Prostate gland (tissue), 2 donors: ENCODE data around the gene ZNF740. TPM values are rescaled to one million over a fixed set of nuclear protein-coding genes. Genes with fewer than 3 reads are reported as not detected.

Source experiments
- DNase-seq: peaks from one replicate; pipeline ENCODE4 v3.0.0-alpha.2; 2019; ENCODE audit warnings: low spot score
- H3K27ac ChIP-seq, 2 donors: fragments of 200-600 bp; sonication (generic); 2 replicates each; pipeline ENCODE4 v1.5.1; 2017 to 2019
- H3K27me3 ChIP-seq: fragments of 200-600 bp; sonication (generic); replicated peaks from 2 replicates; pipeline ENCODE4 v1.5.1; 2019; ENCODE audit not compliant: insufficient read depth
- H3K36me3 ChIP-seq, 2 donors: fragments of 200-600 bp; sonication (generic); 1 replicate in 1 of 2; 2 replicates in 1 of 2; pipeline versions ENCODE4 v1.5.1 to v1.8.1; 2017 to 2019
- H3K4me1 ChIP-seq: fragments of 200-600 bp; sonication (generic); replicated peaks from 2 replicates; pipeline ENCODE4 v1.5.1; 2019
- H3K4me3 ChIP-seq, 2 donors: fragments of 200-600 bp; sonication (generic); 2 replicates each; pipeline ENCODE4 v1.5.1; 2017 to 2019
- H3K9me3 ChIP-seq: fragments of 200-600 bp; sonication (generic); 2 replicates; pipeline ENCODE4 v1.5.1; 2017
- POLR2A ChIP-seq: fragments of 450-650 bp; IDR thresholded peaks from one replicate; pipeline ENCODE4 v1.6.1; 2016; ENCODE audit warnings: antibody characterized with exemption, mild to moderate bottlenecking
- POLR2AphosphoS5 ChIP-seq: sonication (generic); formaldehyde crosslinking; IDR thresholded peaks from one replicate; pipeline ENCODE4 v1.6.1; 2017; ENCODE audit warnings: antibody characterized with exemption
- WGBS: methylation state at CpG from one replicate; pipeline ENCODE4 v1.1.5; 2018; 5-methylcytosine and 5-hydroxymethylcytosine counted together
- intact Hi-C: fragments of 100-400 bp; cut with DNase I; formaldehyde crosslinking; loops from one replicate; pipeline ENCODE4 v1.14.2; 2022
- total RNA-seq, 2 donors: library from RNA; depleted of rRNA; stranded (reverse); fragments of >200 nt; gene quantifications; one replicate each; pipeline ENCODE4 v1.1.0, GENCODE V29; 2016
- TF ChIP-seq, protein P1 (sequence below), 4 experiments: fragments of 200-600 bp in 2 of 4; fragments of 450-650 bp in 2 of 4; sonication (generic) in 2 of 4; IDR thresholded peaks; 1 replicate in 3 of 4; 2 replicates in 1 of 4; pipeline ENCODE4 v1.5.1; 2016 to 2019; ENCODE audit warnings: antibody characterized with exemption in 4 of 4, mild to moderate bottlenecking in 2 of 4, moderate library complexity in 2 of 4

The ZNF740 gene
- total RNA-seq, 2 donors from 2014 or later, result 17.0 to 19.1 TPM

DNA sequence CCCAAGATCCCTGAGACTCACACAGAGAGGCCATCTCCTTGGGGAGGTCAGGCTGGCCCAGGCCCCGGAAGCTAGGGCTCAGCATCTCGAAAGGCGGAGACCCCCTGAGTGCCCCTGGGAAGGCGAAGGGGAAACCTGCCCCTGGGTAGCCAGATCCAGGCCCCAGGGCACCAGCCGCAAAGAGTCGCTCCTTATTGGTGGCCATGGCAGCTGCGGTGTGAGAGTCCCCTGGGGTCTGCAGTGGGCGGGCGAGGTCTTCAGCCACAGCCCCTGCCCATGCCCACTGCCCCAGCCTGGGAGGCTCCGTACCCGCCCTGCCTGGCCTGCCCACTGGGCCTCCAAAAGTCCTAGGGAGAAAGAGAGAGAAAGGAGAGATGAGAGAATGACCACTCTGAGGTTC lies 46.8 kb downstream of the ZNF740 start:
- H3K27me3 ChIP-seq, result no peaks in the 10 kb centered on the region
- no peak overlapping the region for H3K4me3 ChIP-seq
- 93% methylated on average over 11 of the region's 11 CpGs for WGBS
- DNase-seq, result no peak
- intact Hi-C loops, result no loop called here
- H3K9me3 ChIP-seq, result no peaks in the 10 kb centered on the region
- H3K4me1 ChIP-seq, result peaks cover 30% of the 10 kb centered on the region
- no peak for TF ChIP-seq POLR2A
- no peak for TF ChIP-seq POLR2AphosphoS5
- TF ChIP-seq, protein P1, sequence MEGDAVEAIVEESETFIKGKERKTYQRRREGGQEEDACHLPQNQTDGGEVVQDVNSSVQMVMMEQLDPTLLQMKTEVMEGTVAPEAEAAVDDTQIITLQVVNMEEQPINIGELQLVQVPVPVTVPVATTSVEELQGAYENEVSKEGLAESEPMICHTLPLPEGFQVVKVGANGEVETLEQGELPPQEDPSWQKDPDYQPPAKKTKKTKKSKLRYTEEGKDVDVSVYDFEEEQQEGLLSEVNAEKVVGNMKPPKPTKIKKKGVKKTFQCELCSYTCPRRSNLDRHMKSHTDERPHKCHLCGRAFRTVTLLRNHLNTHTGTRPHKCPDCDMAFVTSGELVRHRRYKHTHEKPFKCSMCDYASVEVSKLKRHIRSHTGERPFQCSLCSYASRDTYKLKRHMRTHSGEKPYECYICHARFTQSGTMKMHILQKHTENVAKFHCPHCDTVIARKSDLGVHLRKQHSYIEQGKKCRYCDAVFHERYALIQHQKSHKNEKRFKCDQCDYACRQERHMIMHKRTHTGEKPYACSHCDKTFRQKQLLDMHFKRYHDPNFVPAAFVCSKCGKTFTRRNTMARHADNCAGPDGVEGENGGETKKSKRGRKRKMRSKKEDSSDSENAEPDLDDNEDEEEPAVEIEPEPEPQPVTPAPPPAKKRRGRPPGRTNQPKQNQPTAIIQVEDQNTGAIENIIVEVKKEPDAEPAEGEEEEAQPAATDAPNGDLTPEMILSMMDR (IDR thresholded peaks at IDR 0.05), result no peak
- no peaks in the 10 kb centered on the region for H3K36me3 ChIP-seq
- no peak overlapping the region for H3K27ac ChIP-seq

DNA sequence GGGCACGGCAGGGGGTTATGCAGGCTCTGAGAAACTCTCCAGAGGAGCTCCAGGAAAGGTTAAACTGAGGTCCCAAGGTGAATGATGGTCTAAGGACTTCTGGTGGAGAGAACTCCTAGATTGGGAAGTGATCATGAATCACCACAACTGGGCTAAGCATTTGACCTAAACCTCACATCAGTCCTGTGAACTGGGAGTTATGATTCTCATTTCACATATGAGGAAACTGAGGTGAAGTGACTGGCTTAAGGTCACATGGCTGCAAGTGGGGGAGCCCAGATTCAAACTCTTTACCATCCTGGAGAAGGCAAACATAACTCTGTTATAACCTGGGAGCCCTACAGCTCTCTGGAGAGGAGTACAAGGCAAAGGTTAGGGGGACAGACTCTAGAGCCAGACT lies 47.3 kb downstream of the ZNF740 start:
- intact Hi-C loops, result no loop called here
- WGBS, result 82% methylated on average over 1 of the region's 1 CpG
- Histone ChIP-seq H3K27me3 (no peaks in the 10 kb centered on the region), H3K9me3 (no peaks in the 10 kb centered on the region), H3K27ac (no peak overlapping the region), H3K4me3 (no peak overlapping the region), H3K36me3 (no peaks in the 10 kb centered on the region), H3K4me1 (peaks cover 35% of the 10 kb centered on the region)
- no peak for DNase-seq
- TF ChIP-seq POLR2AphosphoS5, result no peak
- TF ChIP-seq POLR2A, result no peak
- TF ChIP-seq, protein P1 (IDR thresholded peaks at IDR 0.05), result no peak

DNA sequence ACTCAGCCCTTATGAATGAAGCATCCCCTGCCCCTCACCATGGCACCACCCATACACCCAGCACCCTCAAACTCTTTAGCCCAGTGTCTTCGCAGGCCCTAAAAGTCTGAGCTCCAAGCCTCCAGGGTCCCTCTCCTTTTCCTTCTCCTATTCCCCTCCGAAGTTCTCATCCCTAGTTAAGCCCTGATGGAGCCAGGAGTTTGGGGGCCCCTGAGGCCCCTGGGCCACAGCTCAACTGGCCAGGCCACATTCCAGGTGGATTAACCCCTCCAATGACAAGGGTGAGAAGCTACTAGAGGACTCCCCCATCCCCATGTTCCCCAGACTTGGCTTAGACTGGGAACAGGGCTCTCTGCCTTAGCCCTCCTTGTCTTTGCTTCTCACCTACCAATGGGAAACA lies 48.9 kb downstream of the ZNF740 start:
- no peaks in the 10 kb centered on the region for H3K27me3 ChIP-seq
- intact Hi-C loops, result no loop called here
- 85% methylated on average over 2 of the region's 2 CpGs for WGBS
- H3K27ac ChIP-seq, result peak overlapping the region; percentile 83 to 89
- H3K4me1 ChIP-seq, result peaks cover 24% of the 10 kb centered on the region
- H3K36me3 ChIP-seq, result no peaks in the 10 kb centered on the region
- no peak overlapping the region for H3K4me3 ChIP-seq
- TF ChIP-seq, protein P1 (IDR thresholded peaks at IDR 0.05), result no peak
- TF ChIP-seq POLR2AphosphoS5 (no peak), POLR2A (no peak)
- H3K9me3 ChIP-seq, result no peaks in the 10 kb centered on the region
- no peak for DNase-seq

DNA sequence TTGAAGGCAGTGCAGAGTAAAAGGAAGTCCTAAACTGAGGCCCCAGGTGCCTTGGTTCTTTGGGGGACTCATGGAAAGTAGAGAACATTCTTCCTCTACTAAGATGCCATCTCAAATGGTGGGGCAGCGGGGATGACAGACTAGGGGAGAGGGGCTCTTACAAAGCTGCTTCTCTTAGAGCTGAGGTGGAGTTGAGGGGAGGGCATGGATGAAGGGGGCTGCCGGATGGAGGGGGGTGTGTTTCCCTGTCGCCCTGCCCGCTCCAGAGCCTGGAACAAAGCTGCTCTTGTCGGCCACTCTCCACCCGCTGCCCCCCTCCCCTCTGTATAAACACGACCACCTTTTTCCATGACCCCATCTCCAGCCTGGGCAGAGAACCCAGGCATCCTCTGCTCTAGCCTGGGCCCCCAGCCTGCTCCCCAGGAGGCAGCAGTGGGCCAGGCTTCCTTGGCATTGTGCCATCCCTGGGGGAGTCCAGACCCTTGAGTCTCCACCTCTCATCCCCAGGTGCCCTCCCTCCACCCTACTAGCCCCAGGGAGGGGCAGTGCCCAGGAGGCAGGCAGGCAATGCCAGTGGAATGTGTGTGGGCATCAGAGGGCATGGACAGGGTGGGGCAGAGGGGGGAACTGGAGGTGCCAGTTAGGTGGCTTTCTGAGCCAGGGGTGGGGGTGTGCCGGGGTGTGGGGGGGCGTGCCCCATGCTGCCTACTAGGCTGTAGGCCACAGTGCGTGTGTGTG lies 49.8 kb downstream of the ZNF740 start:
- Histone ChIP-seq H3K27me3 (no peaks in the 10 kb centered on the region), H3K4me1 (peaks cover 16% of the 10 kb centered on the region), H3K36me3 (no peaks in the 10 kb centered on the region), H3K9me3 (no peaks in the 10 kb centered on the region), H3K27ac (peak overlapping the region; percentile 83 to 89), H3K4me3 (peak overlapping the region in 1 of 2 donors; percentile 13)
- WGBS, result 53% methylated on average over 10 of the region's 10 CpGs
- intact Hi-C loops, result no loop called here
- DNase-seq, result peak; percentile 73
- TF ChIP-seq POLR2AphosphoS5, result peak; percentile 48
- TF ChIP-seq, protein P1 (IDR thresholded peaks at IDR 0.05), result no peak
- TF ChIP-seq POLR2A, result peak; percentile 29

DNA sequence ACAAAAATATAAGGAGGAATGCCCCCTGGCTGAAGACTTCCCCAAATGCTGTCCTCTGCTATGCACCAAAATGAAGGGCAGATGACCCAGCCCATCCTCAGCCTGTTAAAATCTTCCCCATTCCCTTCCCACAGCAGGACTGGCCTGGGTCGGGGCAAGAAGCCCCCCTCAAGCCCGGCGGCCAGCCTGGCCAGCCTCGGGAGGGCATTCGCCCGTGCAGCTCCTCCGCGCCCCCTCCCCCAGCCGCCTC lies 51.1 kb downstream of the ZNF740 start:
- 0% methylated on average over 8 of the region's 9 CpGs for WGBS
- peak overlapping the region; percentile 56 to 57 for H3K4me3 ChIP-seq
- TF ChIP-seq POLR2A, result no peak
- TF ChIP-seq, protein P1 (IDR thresholded peaks at IDR 0.05), result peak in 1 of 4 experiments; percentile 28
- H3K36me3 ChIP-seq, result no peaks in the 10 kb centered on the region
- no peaks in the 10 kb centered on the region for H3K9me3 ChIP-seq
- H3K4me1 ChIP-seq, result peaks cover 10% of the 10 kb centered on the region
- no peaks in the 10 kb centered on the region for H3K27me3 ChIP-seq
- intact Hi-C loops, result no loop called here
- H3K27ac ChIP-seq, result peak overlapping the region; percentile 83 to 89
- no peak for DNase-seq
